Measurements from ENCODE around the gene RAB11FIP4. TPM values are rescaled to one million over a fixed set of nuclear protein-coding genes. Genes with fewer than 3 reads are reported as not detected.

Gene RAB11FIP4
- total and polyA plus RNA-seq, 2 of the 8 experiments (the other 6 are each of a cell fraction or from before 2014, with no cell fraction given) = 21.7 to 53.2 TPM

GRCh38 chr17:31583772-31584356, 192.4 kb downstream of the RAB11FIP4 start:
- Histone ChIP-seq H3K9me3 (ENCODE audit: insufficient read depth in 2 of 2, low read depth in 1 of 2, low read length in 1 of 2) (no peaks in the 10 kb centered on the region), H4K91ac (replicated peaks; ENCODE audit: insufficient read length, low read length) (no peak overlapping the region), H2BK15ac (ENCODE audit: low read length) (no peak overlapping the region), H3K18ac (ENCODE audit: extremely low read depth, low read length) (no peak overlapping the region), H3K23me2 (ENCODE audit: low read depth, low read length) (no peaks in the 10 kb centered on the region), H3K36me3 (ENCODE audit: control insufficient read depth in 2 of 4, insufficient read depth in 4 of 4, low read length in 3 of 4) (no peaks in the 10 kb centered on the region), H3K56ac (replicated peaks; ENCODE audit: insufficient read length, low read depth, low read length) (no peak overlapping the region), H3K4me3 (ENCODE audit: extremely low read depth in 1 of 4, insufficient read depth in 2 of 4, low read depth in 3 of 4, low read length in 4 of 4) (no peak overlapping the region), H2BK12ac (ENCODE audit: low read depth, low read length) (no peak overlapping the region), H2BK120ac (replicated peaks; ENCODE audit: low read depth, low read length) (no peak overlapping the region), H3K79me1 (ENCODE audit: low read depth, low read length) (no peaks in the 10 kb centered on the region), H4K20me1 (replicated peaks in 1 of 2; ENCODE audit: control insufficient read depth in 1 of 2, insufficient read depth in 2 of 2, low read length in 2 of 2) (no peaks in the 10 kb centered on the region), H3K4me2 (ENCODE audit: insufficient read depth in 1 of 2, low read depth in 2 of 2, low read length in 2 of 2) (no peak overlapping the region), H3K27ac (ENCODE audit: low read depth, low read length) (no peak overlapping the region), H4K5ac (ENCODE audit: insufficient read length, low read depth, low read length) (no peak overlapping the region), H3K4me1 (replicated peaks in 1 of 4; ENCODE audit: control insufficient read depth in 3 of 4, insufficient read depth in 4 of 4, low read length in 3 of 4) (no peaks in the 10 kb centered on the region), H4K8ac (ENCODE audit: extremely low read depth, insufficient read depth, low read length) (no peak overlapping the region), H3K14ac (ENCODE audit: insufficient read length) (no peak overlapping the region), H2BK20ac (ENCODE audit: low read length) (no peak overlapping the region), H3K27me3 (replicated peaks in 1 of 4; ENCODE audit: control insufficient read depth in 3 of 4, extremely low read depth in 1 of 4, insufficient read depth in 3 of 4, low read length in 3 of 4) (no peaks in the 10 kb centered on the region), H2AK5ac (ENCODE audit: low read depth, low read length) (no peak overlapping the region), H3K23ac (ENCODE audit: insufficient read length) (no peak overlapping the region), H3K4ac (replicated peaks; ENCODE audit: insufficient read length, low read depth, low read length) (no peak overlapping the region), H3K9ac (replicated peaks in 1 of 4; ENCODE audit: extremely low read depth in 1 of 4, low read depth in 3 of 4, low read length in 3 of 4) (no peak overlapping the region), H2BK5ac (ENCODE audit: low read depth, low read length) (no peak overlapping the region), H2AFZ (ENCODE audit: low read length) (no peak overlapping the region), H3K79me2 (ENCODE audit: control insufficient read depth in 1 of 2, insufficient read depth in 2 of 2, low read length in 2 of 2) (no peaks in the 10 kb centered on the region)
- DNase-seq (ENCODE audit: low read depth in 1 of 2, low spot score in 2 of 2) (no peak), FAIRE-seq (no peak)
- WGBS, 2 experiments (ENCODE audit: extremely low coverage in 1 of 2, insufficient coverage in 1 of 2, insufficient read length in 1 of 2, insufficient replicate concordance in 2 of 2, low coverage in 1 of 2, low lambda C conversion rate in 2 of 2, missing lambda C conversion rate in 1 of 2) = 89% methylated on average over 7 of the region's 7 CpGs; no CpG with 5 or more reads in 1 of the 2 experiments
- POLR2A ChIA-PET (ENCODE audit: partially characterized antibody) = no interaction called here
- CTCF ChIA-PET (ENCODE audit: partially characterized antibody) = interaction anchor here (0.9 kb wide), 1 partner anchor 23 kb away, joined by 3 read pairs; no protein-coding TSS in a partner anchor
- TF ChIP-seq RNF2 (IDR thresholded peaks at IDR 0.05; ENCODE audit: borderline replicate concordance, low read depth, low read length, missing control alignments, poor library complexity, severe bottlenecking) = no peak
- no peak for TF ChIP-seq TAF1 (IDR thresholded peaks at IDR 0.05; ENCODE audit: low read depth, low read length)
- no peak for TF ChIP-seq TBP (IDR thresholded peaks at IDR 0.05; ENCODE audit: low read depth, low read length)
- no peak for TF ChIP-seq USF2 (IDR thresholded peaks at IDR 0.05; ENCODE audit: low read length)
- no peak for TF ChIP-seq BCL11A (IDR thresholded peaks at IDR 0.05; ENCODE audit: low read depth in 2 of 2, low read length in 2 of 2)
- TF ChIP-seq RFX5 (IDR thresholded peaks at IDR 0.05; ENCODE audit: borderline replicate concordance, low read depth, low read length) = no peak
- no peak for TF ChIP-seq GABPA (IDR thresholded peaks at IDR 0.05; ENCODE audit: borderline replicate concordance, insufficient read depth, low read length)
- TF ChIP-seq CBX5 (IDR thresholded peaks at IDR 0.05; ENCODE audit: low read depth, low read length) = no peak
